Neural cell (in vitro differentiated cells): ENCODE measurements around the gene GPR158. TPM values are rescaled to one million over a fixed set of nuclear protein-coding genes. Genes with fewer than 3 reads are reported as not detected.

Experiments used
- H2AFZ ChIP-seq: fragments of 200-600, 300-800 bp; sonication (generic), shearing (Covaris generic); 2 replicates; pipeline ENCODE4 v1.6.0; 2014; ENCODE audit warnings: low read depth, mild to moderate bottlenecking, antibody characterized with exemption, low read length, moderate library complexity
- H3F3A ChIP-seq: fragments of 200-600 bp; shearing (Covaris generic); 2 replicates; pipeline ENCODE4 v1.6.1; 2016; ENCODE audit warnings: mild to moderate bottlenecking, moderate library complexity, mixed read lengths, antibody characterized with exemption, low read length; ENCODE audit not compliant: insufficient read depth, poor library complexity, severe bottlenecking
- H3K27ac ChIP-seq: fragments of 200-600, 300-800 bp; sonication (generic), shearing (Covaris generic); 2 replicates; pipeline ENCODE4 v1.5.1; 2014; ENCODE audit warnings: mild to moderate bottlenecking, low read length, moderate library complexity
- H3K27me3 ChIP-seq: fragments of 300-800, 200-600 bp; sonication (generic), shearing (Covaris generic); 2 replicates; pipeline ENCODE4 v1.6.0; 2014; ENCODE audit warnings: mild to moderate bottlenecking, low read depth, low read length, moderate library complexity; ENCODE audit not compliant: insufficient read depth
- H3K36me3 ChIP-seq: fragments of 300-800, 200-600 bp; sonication (generic), shearing (Covaris generic); 2 replicates; pipeline ENCODE4 v1.5.1; 2014; ENCODE audit warnings: mild to moderate bottlenecking, antibody characterized with exemption, low read length, moderate library complexity; ENCODE audit not compliant: insufficient read depth
- H3K4me2 ChIP-seq: fragments of 300-800, 200-600 bp; sonication (generic), shearing (Covaris generic); 2 replicates; pipeline ENCODE4 v1.6.0; 2014; ENCODE audit warnings: mild to moderate bottlenecking, low read length
- H3K4me3 ChIP-seq: fragments of 300-800, 200-600 bp; sonication (generic), shearing (Covaris generic); 2 replicates; pipeline ENCODE4 v1.5.1; 2014; ENCODE audit warnings: mild to moderate bottlenecking, low read length, moderate library complexity
- H3K79me2 ChIP-seq: fragments of 200-600 bp; shearing (Covaris generic); replicated peaks from 2 replicates; pipeline ENCODE4 v1.6.0; 2014; ENCODE audit warnings: mild to moderate bottlenecking, low read length, moderate library complexity; ENCODE audit not compliant: insufficient read depth
- H3K9ac ChIP-seq: fragments of 300-800, 200-600 bp; sonication (generic), shearing (Covaris generic); 2 replicates; pipeline ENCODE4 v1.6.1; 2016; ENCODE audit warnings: mild to moderate bottlenecking, low read length, mixed read lengths
- H3K9me2 ChIP-seq: fragments of 200-600 bp; shearing (Covaris generic); 2 replicates; pipeline ENCODE4 v1.6.1; 2016; ENCODE audit warnings: mild to moderate bottlenecking, low read length, mixed read lengths; ENCODE audit not compliant: insufficient read depth
- H3K9me3 ChIP-seq: fragments of 200-600, 300-800 bp; sonication (generic), shearing (Covaris generic); 2 replicates; pipeline ENCODE4 v1.6.1; 2016; ENCODE audit warnings: mild to moderate bottlenecking, mixed run types, low read length, moderate library complexity, mixed read lengths
- H4K20me1 ChIP-seq: fragments of 200-600 bp; shearing (Covaris generic); 2 replicates; pipeline ENCODE4 v1.6.1; 2016; ENCODE audit warnings: mild to moderate bottlenecking, mixed run types; ENCODE audit not compliant: insufficient read depth
- CTCF ChIP-seq: fragments of 450-650 bp; IDR thresholded peaks from 2 replicates; pipeline ENCODE4 v1.5.1; 2014; ENCODE audit warnings: antibody characterized with exemption, mild to moderate bottlenecking, moderate library complexity; ENCODE audit not compliant: poor library complexity, severe bottlenecking
- EP300 ChIP-seq: fragments of 450-650 bp; conservative IDR thresholded peaks from 2 replicates; pipeline ENCODE4 v1.6.1; 2014; ENCODE audit warnings: antibody characterized with exemption, mild to moderate bottlenecking, moderate library complexity; ENCODE audit not compliant: poor library complexity, severe bottlenecking
- EZH2 ChIP-seq: fragments of 200-600, 300-800 bp; shearing (Covaris generic), sonication (generic); IDR thresholded peaks from 2 replicates; pipeline ENCODE4 v1.6.1; 2014; ENCODE audit warnings: antibody characterized with exemption, low read length, borderline replicate concordance, mild to moderate bottlenecking; ENCODE audit not compliant: insufficient read depth, poor library complexity, severe bottlenecking
- MXI1 ChIP-seq: fragments of 450-650 bp; conservative IDR thresholded peaks from 2 replicates; pipeline ENCODE4 v1.6.1; 2014; ENCODE audit warnings: antibody characterized with exemption, mild to moderate bottlenecking; ENCODE audit not compliant: poor library complexity, severe bottlenecking
- POLR2AphosphoS5 ChIP-seq: IDR thresholded peaks from 2 replicates; pipeline ENCODE4 v1.6.1; 2012
- RAD21 ChIP-seq: fragments of 450-650 bp; conservative IDR thresholded peaks from 2 replicates; pipeline ENCODE4 v1.6.1; 2014; ENCODE audit warnings: antibody characterized with exemption, mild to moderate bottlenecking, moderate library complexity
- REST ChIP-seq: IDR thresholded peaks from 2 replicates; pipeline ENCODE4 v1.6.1; 2012; ENCODE audit warnings: borderline replicate concordance
- SMC3 ChIP-seq: fragments of 450-650 bp; conservative IDR thresholded peaks from 2 replicates; pipeline ENCODE4 v1.6.1; 2014; ENCODE audit warnings: antibody characterized with exemption, mild to moderate bottlenecking, moderate library complexity; ENCODE audit not compliant: poor library complexity
- TAF1 ChIP-seq: IDR thresholded peaks from 2 replicates; pipeline ENCODE4 v1.6.1; 2012; ENCODE audit warnings: low read depth
- polyA plus RNA-seq: library from polyadenylated mRNA; depleted of rRNA; stranded (reverse); fragments of >200 nt; gene quantifications from 2 replicates; pipeline ENCODE4 v1.2.3, GENCODE V29; 2014

GPR158 gene
- polyA plus RNA-seq, 1 donor from 2014 or later = 2.1 TPM

- H3F3A ChIP-seq = no peaks in the 10 kb centered on the region
- H3K9me2 ChIP-seq = no peaks in the 10 kb centered on the region
- H3K4me3 ChIP-seq = peak overlapping the region; percentile 21
- H3K9ac ChIP-seq = peak overlapping the region; percentile 13
- H3K27me3 ChIP-seq = no peaks in the 10 kb centered on the region
- H4K20me1 ChIP-seq = no peaks in the 10 kb centered on the region
- no peak overlapping the region for H2AFZ ChIP-seq
- no peaks in the 10 kb centered on the region for H3K79me2 ChIP-seq
- peak overlapping the region; percentile 58 for H3K27ac ChIP-seq
- peak overlapping the region; percentile 7 for H3K4me2 ChIP-seq
- H3K9me3 ChIP-seq = no peaks in the 10 kb centered on the region
- TF ChIP-seq TAF1 = no peak
- TF ChIP-seq RAD21 = no peak
- TF ChIP-seq CTCF = no peak
- no peak for TF ChIP-seq MXI1
- TF ChIP-seq SMC3 = no peak
- TF ChIP-seq POLR2AphosphoS5 = peak; percentile 75
- TF ChIP-seq EP300 = peak; percentile 90
- TF ChIP-seq REST = peak; percentile 66
- TF ChIP-seq EZH2 = no peak
- H3K36me3 ChIP-seq = no peaks in the 10 kb centered on the region
Observed at GRCh38 chr10:25552283-25552919, 377.6 kb downstream of the GPR158 start.

- no peaks in the 10 kb centered on the region for H3F3A ChIP-seq
- H3K27ac ChIP-seq = no peak overlapping the region
- no peak overlapping the region for H2AFZ ChIP-seq
- no peak overlapping the region for H3K9ac ChIP-seq
- H3K27me3 ChIP-seq = no peaks in the 10 kb centered on the region
- H3K9me3 ChIP-seq = no peaks in the 10 kb centered on the region
- TF ChIP-seq SMC3 (no peak), POLR2AphosphoS5 (no peak), EZH2 (no peak)
- H3K4me2 ChIP-seq = no peak overlapping the region
- H3K9me2 ChIP-seq = no peaks in the 10 kb centered on the region
- no peaks in the 10 kb centered on the region for H4K20me1 ChIP-seq
- no peaks in the 10 kb centered on the region for H3K36me3 ChIP-seq
- H3K79me2 ChIP-seq = no peaks in the 10 kb centered on the region
- no peak overlapping the region for H3K4me3 ChIP-seq
Observed at GRCh38 chr10:25555865-25556264, 381.1 kb downstream of the GPR158 start.
